HepG2 (cell line): ENCODE measurements around the gene KDM6B. TPM values are rescaled to one million over a fixed set of nuclear protein-coding genes. Genes with fewer than 3 reads are reported as not detected.

ENCODE experiments used
- ATAC-seq: fragments of 200-7000 bp; cut with Tn5 transposase; 3 replicates; pipeline ENCODE4 v1.9.1; 2020; ENCODE audit warnings: mild to moderate bottlenecking, moderate library complexity
- BruUV-seq: library from RNA; stranded (reverse); fragments of 400-500 nt; replicated peaks from 2 replicates; lab custom pipeline; 2021; lab: Mats Ljungman, UMichigan
- CTCF ChIA-PET: fragments of 300-600 bp; formaldehyde crosslinking; extraction: SDS; loops from one replicate; lab custom pipeline; 2021; ENCODE audit warnings: low total read pairs, inconsistent platforms, low intra/inter-chr PET ratio; lab: Yijun Ruan, JAX
- POLR2A ChIA-PET: fragments of 350-600 bp; sonication (Branson Sonifier 250); formaldehyde crosslinking; loops from one replicate; lab custom pipeline; 2020; ENCODE audit warnings: antibody characterized with exemption, inconsistent platforms; lab: Yijun Ruan, JAX
- DNase-seq: peaks from one replicate; pipeline ENCODE4 v3.0.0-alpha.2; 2015; ENCODE audit warnings: low spot score
- FAIRE-seq: peaks from 3 replicates; lab custom pipeline; 2011; peaks lifted over from hg19 to GRCh38; lab: Jason Lieb, UNC
- H2AFZ ChIP-seq: one replicate; pipeline ENCODE4 v1.6.1; 2011; ENCODE audit warnings: low read length, inconsistent platforms
- H3K27ac ChIP-seq: fragments of 300-600 bp; 3 replicates; pipeline ENCODE4 v1.8.0; 2011; ENCODE audit warnings: mixed run types, mild to moderate bottlenecking, mixed read lengths, low read length, inconsistent platforms; ENCODE audit not compliant: insufficient read depth; ENCODE audit errors: extremely low read length
- H3K27me3 ChIP-seq, 2 experiments: fragments of 200-600 bp in 1 of 2; 2 replicates in 1 of 2; 3 replicates in 1 of 2; pipeline versions ENCODE4 v1.6.0 to v1.8.0; 2011; ENCODE audit warnings: low read length in 2 of 2, mild to moderate bottlenecking in 2 of 2, moderate library complexity in 2 of 2, inconsistent platforms in 1 of 2; ENCODE audit not compliant: insufficient read depth in 2 of 2, control insufficient read depth in 1 of 2
- H3K36me3 ChIP-seq, 2 experiments: fragments of 200-600 bp in 1 of 2; replicated peaks in 1 of 2; 2 replicates in 1 of 2; 3 replicates in 1 of 2; pipeline versions ENCODE4 v1.5.1 to v1.8.0; 2011; ENCODE audit warnings: low read length in 2 of 2, inconsistent platforms in 1 of 2; ENCODE audit not compliant: insufficient read depth in 2 of 2, control insufficient read depth in 1 of 2
- H3K4me1 ChIP-seq: 2 replicates; pipeline ENCODE4 v1.5.1; 2012; ENCODE audit warnings: low read length, inconsistent platforms; ENCODE audit not compliant: insufficient read depth
- H3K4me2 ChIP-seq: 2 replicates; pipeline ENCODE4 v1.6.0; 2011; ENCODE audit warnings: low read depth, low read length, inconsistent platforms
- H3K4me3 ChIP-seq, 3 experiments: fragments of 200-600 bp in 1 of 3; sonication (generic), shearing (Covaris generic) in 1 of 3; replicated peaks in 1 of 3; 2 replicates each; pipeline ENCODE4 v1.5.1; 2011 to 2016; ENCODE audit warnings: low read length in 3 of 3, inconsistent platforms in 2 of 3, low read depth in 2 of 3, mild to moderate bottlenecking in 2 of 3, control low read depth in 1 of 3, mixed read lengths in 1 of 3; ENCODE audit not compliant: insufficient read depth in 1 of 3
- H3K79me2 ChIP-seq: one replicate; pipeline ENCODE4 v1.6.1; 2011; ENCODE audit warnings: low read length, inconsistent platforms; ENCODE audit not compliant: insufficient read depth
- H3K9ac ChIP-seq: 2 replicates; pipeline ENCODE4 v1.6.0; 2011; ENCODE audit warnings: mild to moderate bottlenecking, low read depth, low read length, inconsistent platforms; ENCODE audit not compliant: insufficient read depth
- H3K9me3 ChIP-seq: 2 replicates; pipeline ENCODE4 v1.5.1; 2012; ENCODE audit warnings: mild to moderate bottlenecking, low read length
- H4K20me1 ChIP-seq: 2 replicates; pipeline ENCODE4 v1.6.0; 2011; ENCODE audit warnings: inconsistent platforms, mild to moderate bottlenecking, low read length, moderate library complexity; ENCODE audit not compliant: insufficient read depth
- ATF5 ChIP-seq: sonication (generic); formaldehyde crosslinking; IDR thresholded peaks from 2 replicates; pipeline ENCODE4 v1.4.0; 2020; ENCODE audit warnings: mild to moderate bottlenecking, low read depth, missing genetic modification reagents
- ELF1 ChIP-seq: sonication (generic); formaldehyde crosslinking; IDR thresholded peaks from 2 replicates; pipeline ENCODE4 v1.4.0; 2020; ENCODE audit warnings: missing genetic modification reagents
- FOSL1 ChIP-seq: sonication (generic); formaldehyde crosslinking; IDR thresholded peaks from 2 replicates; pipeline ENCODE4 v1.9.0; 2021; ENCODE audit warnings: missing genetic modification reagents, borderline replicate concordance
- GTF3A ChIP-seq: sonication (generic); formaldehyde crosslinking; conservative IDR thresholded peaks from 2 replicates; pipeline ENCODE4 v1.4.0; 2020; ENCODE audit warnings: mild to moderate bottlenecking, missing genetic modification reagents
- HMG20B ChIP-seq: conservative IDR thresholded peaks from 2 replicates; pipeline ENCODE4 v1.6.1; 2016; ENCODE audit warnings: missing genetic modification reagents, missing compliant biosample characterization
- KDM4B ChIP-seq: sonication (generic); formaldehyde crosslinking; IDR thresholded peaks from 2 replicates; pipeline ENCODE4 v1.4.0; 2020; ENCODE audit warnings: missing genetic modification reagents
- KLF6 ChIP-seq: IDR thresholded peaks from 2 replicates; pipeline ENCODE4 v1.8.0; 2016; ENCODE audit warnings: missing biosample characterization, missing genetic modification reagents
- POLR2A ChIP-seq, 2 experiments: IDR thresholded peaks; 2 replicates each; pipeline ENCODE4 v1.6.1; 2011; ENCODE audit warnings: low read depth in 2 of 2, low read length in 2 of 2, mild to moderate bottlenecking in 1 of 2, moderate library complexity in 1 of 2; ENCODE audit not compliant: insufficient read depth in 1 of 2
- RCOR2 ChIP-seq: IDR thresholded peaks from 2 replicates; pipeline ENCODE4 v1.6.1; 2016; ENCODE audit warnings: missing biosample characterization, missing genetic modification reagents
- SMYD3 ChIP-seq: sonication (generic); formaldehyde crosslinking; IDR thresholded peaks from 2 replicates; pipeline ENCODE4 v1.8.1; 2023; ENCODE audit warnings: mild to moderate bottlenecking, missing genetic modification reagents
- SNAPC4 ChIP-seq: sonication (generic); formaldehyde crosslinking; IDR thresholded peaks from 2 replicates; pipeline ENCODE4 v1.4.0; 2020; ENCODE audit warnings: mild to moderate bottlenecking, missing genetic modification reagents
- ZBTB10 ChIP-seq: sonication (generic); formaldehyde crosslinking; IDR thresholded peaks from 2 replicates; pipeline ENCODE4 v1.4.0; 2020; ENCODE audit warnings: missing genetic modification reagents, borderline replicate concordance
- ZBTB33 ChIP-seq: sonication (generic); formaldehyde crosslinking; IDR thresholded peaks from 2 replicates; pipeline ENCODE4 v1.4.0; 2020; ENCODE audit warnings: missing genetic modification reagents
- ZNF232 ChIP-seq: sonication (generic); formaldehyde crosslinking; IDR thresholded peaks from 2 replicates; pipeline ENCODE4 v1.4.0; 2020; ENCODE audit warnings: missing genetic modification reagents, borderline replicate concordance
- ZNF263 ChIP-seq: sonication (generic); formaldehyde crosslinking; IDR thresholded peaks from 2 replicates; pipeline ENCODE4 v1.4.0; 2020; ENCODE audit warnings: missing genetic modification reagents
- ZNF883 ChIP-seq: sonication (generic); formaldehyde crosslinking; IDR thresholded peaks from 2 replicates; pipeline ENCODE4 v1.5.1; 2020; ENCODE audit warnings: mild to moderate bottlenecking, missing genetic modification reagents; ENCODE audit errors: not compliant biosample characterization
- WGBS: methylation state at CpG from one replicate; pipeline ENCODE4 v1.1.6; 2017; ENCODE audit warnings: low lambda C conversion rate; 5-methylcytosine and 5-hydroxymethylcytosine counted together
- in situ Hi-C: cut with HindIII; loops from 2 replicates; pipeline ENCODE4 v1.10.0; 2017; ENCODE audit warnings: low pct_unique_long_range_greater_than_20kb; ENCODE audit not compliant: extremely low pct_ligation_motif_present
- intact Hi-C: fragments of 100-400 bp; cut with micrococcal nuclease; formaldehyde crosslinking; loops from one replicate; pipeline ENCODE4 v1.10.0; 2022; ENCODE audit not compliant: unreplicated experiment
- polyA plus RNA-seq, 8 experiments: library from polyadenylated mRNA; depleted of rRNA in 3 of 8; stranded (reverse) in 7 of 8; unstranded in 1 of 8; fragments of >200 nt; fragmentation: Illumina TruSeq in 4 of 8; extraction: Trizol in 4 of 8; gene quantifications; 2 replicates each; pipeline versions ENCODE4 v1.2.1 to v1.2.3, GENCODE V29; 2011 to 2016; ENCODE audit warnings: low read depth in 4 of 8, missing spikeins in 1 of 8, mixed read lengths in 1 of 8; ENCODE audit not compliant: insufficient read depth in 1 of 8
- total RNA-seq, 5 experiments: library from RNA; depleted of rRNA; stranded (reverse); fragments of >200 nt; fragmentation: Illumina TruSeq; extraction: Trizol; gene quantifications; 2 replicates each; pipeline ENCODE4 v1.2.3, GENCODE V29; 2016; ENCODE audit warnings: low read depth in 1 of 5

The KDM6B gene
- total and polyA plus RNA-seq, 2 of the 13 experiments (the other 11 are each of a cell fraction or from before 2014, with no cell fraction given): 1.3 to 2.1 TPM

- Histone ChIP-seq H3K4me1 (peaks cover 9% of the 10 kb centered on the region), H3K9ac (no peak overlapping the region), H3K79me2 (peaks cover 21% of the 10 kb centered on the region), H3K4me2 (no peak overlapping the region), H4K20me1 (peaks cover 24% of the 10 kb centered on the region), H3K27ac (no peak overlapping the region), H3K9me3 (no peaks in the 10 kb centered on the region), H3K4me3 (no peak overlapping the region), H3K36me3 (peaks cover 42 to 55% of the 10 kb centered on the region in 2 experiments), H3K27me3 (peaks cover 0 to 3% of the 10 kb centered on the region in 2 experiments; a peak in 1 of 5 replicates), H2AFZ (no peak overlapping the region)
- intact Hi-C loops: no loop called here
- CTCF ChIA-PET: no interaction called here
- WGBS: 96% methylated on average over 19 of the region's 20 CpGs
- BruUV-seq: no TSS peak
- ATAC-seq (no peak), DNase-seq (no peak), FAIRE-seq (no peak)
- in situ Hi-C loops: loop anchor here (10.0 kb wide), 1 partner anchor 273 kb away; the partner anchor contains the start of gene CD68
- POLR2A ChIA-PET: interaction anchor here (1.8 kb wide), 1 partner anchor 15 kb away, joined by 5 read pairs; no protein-coding TSS in a partner anchor
- TF ChIP-seq KLF6 (CRISPR knock-in tag): no peak
- no peak for TF ChIP-seq FOSL1 (CRISPR knock-in tag)
- TF ChIP-seq RCOR2 (CRISPR knock-in tag): no peak
- no peak for TF ChIP-seq SNAPC4 (CRISPR knock-in tag)
- no peak for TF ChIP-seq ZBTB10 (CRISPR knock-in tag)
- no peak for TF ChIP-seq KDM4B (CRISPR knock-in tag)
- TF ChIP-seq GTF3A: no peak
- TF ChIP-seq ZNF883: no peak
- TF ChIP-seq SMYD3 (CRISPR knock-in tag): no peak
- TF ChIP-seq ZBTB33 (CRISPR knock-in tag): no peak
- no peak for TF ChIP-seq ZNF232 (CRISPR knock-in tag)
- no peak for TF ChIP-seq HMG20B (CRISPR knock-in tag)
- no peak for TF ChIP-seq ATF5 (CRISPR knock-in tag)
- no peak for TF ChIP-seq POLR2A (IDR thresholded peaks at IDR 0.05; ENCODE audit: insufficient read depth in 1 of 2, low read depth in 2 of 2, low read length in 2 of 2)
- no peak for TF ChIP-seq ELF1 (CRISPR knock-in tag)
- TF ChIP-seq ZNF263 (CRISPR knock-in tag): no peak
Measured at GRCh38 chr17:7848131-7848579, 14.1 kb downstream of the KDM6B start.
